ENCODE results near the gene SERPINA9. TPM values are rescaled to one million over a fixed set of nuclear protein-coding genes. Genes with fewer than 3 reads are reported as not detected.

The SERPINA9 gene
- total RNA-seq, 2 donors from 2014 or later: not detected

DNA sequence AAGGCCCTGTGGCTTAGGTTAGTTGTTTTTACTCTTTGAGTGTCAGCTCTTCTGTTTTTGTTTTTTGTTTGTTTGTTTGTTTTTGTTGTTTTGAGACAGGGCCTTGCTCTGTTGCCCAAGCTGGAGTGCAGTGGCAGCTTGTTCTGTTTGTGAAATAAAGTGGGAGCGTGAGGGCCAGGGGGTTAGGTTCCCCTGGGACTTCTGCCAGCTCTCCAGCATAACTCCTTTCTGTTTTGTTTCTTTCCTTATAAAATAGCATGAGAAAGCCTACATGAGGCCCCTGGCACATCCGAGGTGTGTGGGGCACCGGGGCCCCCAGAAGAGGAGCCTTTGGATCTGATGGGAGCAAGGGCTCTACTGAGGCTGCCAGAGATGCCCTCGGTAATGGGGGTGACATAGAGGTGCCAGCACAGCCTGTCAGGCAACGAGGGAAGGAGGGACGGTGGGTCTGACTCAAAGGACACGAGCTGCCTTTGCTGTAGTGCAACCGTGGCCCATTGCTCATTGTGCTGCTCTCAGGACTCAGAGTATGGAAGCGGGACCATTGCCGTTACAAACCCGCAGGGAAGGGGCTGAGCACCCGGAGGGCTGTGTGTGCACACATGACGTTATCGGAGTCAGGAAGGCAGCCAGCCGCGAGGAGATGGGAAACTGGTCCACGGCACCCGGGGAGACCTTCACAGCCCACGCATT lies 14.3 kb downstream of the SERPINA9 start:
- no peak overlapping the region for H3K27ac ChIP-seq
- no peak for DNase-seq
- H3K9me3 ChIP-seq: no peaks in the 10 kb centered on the region
- TF ChIP-seq, protein P1, sequence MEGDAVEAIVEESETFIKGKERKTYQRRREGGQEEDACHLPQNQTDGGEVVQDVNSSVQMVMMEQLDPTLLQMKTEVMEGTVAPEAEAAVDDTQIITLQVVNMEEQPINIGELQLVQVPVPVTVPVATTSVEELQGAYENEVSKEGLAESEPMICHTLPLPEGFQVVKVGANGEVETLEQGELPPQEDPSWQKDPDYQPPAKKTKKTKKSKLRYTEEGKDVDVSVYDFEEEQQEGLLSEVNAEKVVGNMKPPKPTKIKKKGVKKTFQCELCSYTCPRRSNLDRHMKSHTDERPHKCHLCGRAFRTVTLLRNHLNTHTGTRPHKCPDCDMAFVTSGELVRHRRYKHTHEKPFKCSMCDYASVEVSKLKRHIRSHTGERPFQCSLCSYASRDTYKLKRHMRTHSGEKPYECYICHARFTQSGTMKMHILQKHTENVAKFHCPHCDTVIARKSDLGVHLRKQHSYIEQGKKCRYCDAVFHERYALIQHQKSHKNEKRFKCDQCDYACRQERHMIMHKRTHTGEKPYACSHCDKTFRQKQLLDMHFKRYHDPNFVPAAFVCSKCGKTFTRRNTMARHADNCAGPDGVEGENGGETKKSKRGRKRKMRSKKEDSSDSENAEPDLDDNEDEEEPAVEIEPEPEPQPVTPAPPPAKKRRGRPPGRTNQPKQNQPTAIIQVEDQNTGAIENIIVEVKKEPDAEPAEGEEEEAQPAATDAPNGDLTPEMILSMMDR (IDR thresholded peaks at IDR 0.05): no peak
- no peaks in the 10 kb centered on the region for H3K27me3 ChIP-seq
- intact Hi-C loops (cut with DNase I): no loop called here
- H3K36me3 ChIP-seq: no peaks in the 10 kb centered on the region
- no peak overlapping the region for H3K4me3 ChIP-seq
- H3K4me1 ChIP-seq: no peaks in the 10 kb centered on the region
- no peak overlapping the region for H3K9ac ChIP-seq (ENCODE audit: low read depth in 2 of 2, low read length in 2 of 2)

GRCh38 chr14:94460631-94461416 lies 15.2 kb downstream of the SERPINA9 start:
- Histone ChIP-seq H3K9me3 (no peaks in the 10 kb centered on the region), H3K9ac (ENCODE audit: low read depth in 2 of 2, low read length in 2 of 2) (no peak overlapping the region), H3K27ac (no peak overlapping the region), H3K27me3 (no peaks in the 10 kb centered on the region), H3K4me1 (no peaks in the 10 kb centered on the region), H3K4me3 (no peak overlapping the region), H3K36me3 (no peaks in the 10 kb centered on the region)
- DNase-seq: no peak
- TF ChIP-seq, protein P1 (IDR thresholded peaks at IDR 0.05): no peak
- intact Hi-C loops (cut with DNase I): no loop called here

- H3K36me3 ChIP-seq: no peaks in the 10 kb centered on the region
- no peak overlapping the region for H3K27ac ChIP-seq
- H3K9me3 ChIP-seq: no peaks in the 10 kb centered on the region
- intact Hi-C loops (cut with DNase I): no loop called here
- no peak overlapping the region for H3K4me3 ChIP-seq
- no peaks in the 10 kb centered on the region for H3K27me3 ChIP-seq
- DNase-seq: no peak
- H3K4me1 ChIP-seq: no peaks in the 10 kb centered on the region
- TF ChIP-seq, protein P1 (IDR thresholded peaks at IDR 0.05): no peak
- H3K9ac ChIP-seq (ENCODE audit: low read depth in 2 of 2, low read length in 2 of 2): no peak overlapping the region
Measured at GRCh38 chr14:94458558-94459205, 17.3 kb downstream of the SERPINA9 start.

- H3K27me3 ChIP-seq: no peaks in the 10 kb centered on the region
- intact Hi-C loops (cut with DNase I): no loop called here
- H3K9me3 ChIP-seq: no peaks in the 10 kb centered on the region
- no peak for DNase-seq
- TF ChIP-seq, protein P1 (IDR thresholded peaks at IDR 0.05): no peak
- H3K9ac ChIP-seq (ENCODE audit: low read depth in 2 of 2, low read length in 2 of 2): no peak overlapping the region
- no peaks in the 10 kb centered on the region for H3K4me1 ChIP-seq
- no peaks in the 10 kb centered on the region for H3K36me3 ChIP-seq
- no peak overlapping the region for H3K4me3 ChIP-seq
- no peak overlapping the region for H3K27ac ChIP-seq
Measured at GRCh38 chr14:94458096-94458495, 17.9 kb downstream of the SERPINA9 start.

- Histone ChIP-seq H3K4me3 (no peak overlapping the region), H3K9me3 (no peaks in the 10 kb centered on the region), H3K27me3 (no peaks in the 10 kb centered on the region), H3K36me3 (no peaks in the 10 kb centered on the region), H3K4me1 (no peaks in the 10 kb centered on the region), H3K27ac (no peak overlapping the region), H3K9ac (ENCODE audit: low read depth in 2 of 2, low read length in 2 of 2) (no peak overlapping the region)
- DNase-seq: no peak
- TF ChIP-seq, protein P1 (IDR thresholded peaks at IDR 0.05): no peak
- intact Hi-C loops (cut with DNase I): no loop called here
Measured at GRCh38 chr14:94455928-94456327, 20.1 kb downstream of the SERPINA9 start.
